Kidney (tissue), 14 donors: ENCODE data around the gene TOP2A. TPM values are rescaled to one million over a fixed set of nuclear protein-coding genes. Genes with fewer than 3 reads are reported as not detected.

Source experiments
- DNase-seq, 5 donors: peaks; one replicate each; pipeline ENCODE4 v3.0.0-alpha.2; 2013 to 2020
- FAIRE-seq: peaks from 2 replicates; lab custom pipeline; 2012; peaks lifted over from hg19 to GRCh38; lab: Jason Lieb, UNC
- H3K27ac ChIP-seq, 2 donors: one replicate each; pipeline ENCODE4 v1.7.0; 2013; ENCODE audit warnings: low read depth in 2 of 2, low read length in 2 of 2, inconsistent platforms in 1 of 2
- H3K27me3 ChIP-seq: one replicate; pipeline ENCODE4 v1.7.1; 2013; ENCODE audit warnings: low read length, inconsistent platforms; ENCODE audit not compliant: control insufficient read depth, insufficient read depth
- H3K36me3 ChIP-seq, 3 donors: one replicate each; pipeline versions ENCODE4 v1.7.0 to v1.7.1; 2013; ENCODE audit warnings: low read length in 3 of 3, control low read depth in 1 of 3, inconsistent platforms in 1 of 3; ENCODE audit not compliant: insufficient read depth in 3 of 3, control insufficient read depth in 2 of 3
- H3K4me1 ChIP-seq, 3 donors: one replicate each; pipeline versions ENCODE4 v1.7.0 to v1.7.1; 2013; ENCODE audit warnings: low read length in 3 of 3, inconsistent platforms in 1 of 3, low read depth in 1 of 3; ENCODE audit not compliant: control insufficient read depth in 2 of 3, insufficient read depth in 2 of 3
- H3K4me3 ChIP-seq, 3 donors: one replicate each; pipeline versions ENCODE4 v1.7.0 to v1.8.1; 2013; ENCODE audit warnings: low read length in 3 of 3, control low read depth in 1 of 3, inconsistent platforms in 1 of 3
- H3K9ac ChIP-seq, 3 donors: one replicate each; pipeline versions ENCODE4 v1.7.0 to v1.7.1; 2013; ENCODE audit warnings: low read length in 3 of 3, control low read depth in 1 of 3, inconsistent platforms in 1 of 3
- H3K9me3 ChIP-seq, 3 donors: one replicate each; pipeline versions ENCODE4 v1.7.0 to v1.7.1; 2013; ENCODE audit warnings: low read length in 3 of 3, control low read depth in 1 of 3, inconsistent platforms in 1 of 3; ENCODE audit not compliant: control insufficient read depth in 2 of 3, insufficient read depth in 1 of 3
- intact Hi-C: fragments of 100-400 bp; cut with DNase I; formaldehyde crosslinking; loops from one replicate; pipeline ENCODE4 v1.11.1; 2022
- polyA plus RNA-seq: library from polyadenylated mRNA; stranded (reverse); fragments of 350-450 nt; fragmentation: Illumina TruSeq; extraction: RNeasy Lipid Tissue Mini Kit (QIAGEN cat#74804); gene quantifications from one replicate; pipeline ENCODE4 v1.2.3, GENCODE V29; 2014; ENCODE audit warnings: low read depth, low replicate concordance; ENCODE audit not compliant: insufficient read depth
- total RNA-seq: library from RNA; stranded (reverse); fragmentation: NEBNext Ultra II Directional; extraction: Animal tissue kit (Norgen Biotek cat#: 25700); gene quantifications from one replicate; pipeline ENCODE4 v1.2.1, GENCODE V29; 2021
- TF ChIP-seq, protein P1 (sequence below): IDR thresholded peaks from 3 replicates; pipeline ENCODE4 v1.5.1; 2012; ENCODE audit warnings: mild to moderate bottlenecking, moderate library complexity, borderline replicate concordance; ENCODE audit not compliant: insufficient read depth; ENCODE audit errors: extremely low read depth
- donor health status: control.
- donor health status: control.
- donor health status: control.
- donor health status: control.
- donor health status: control.
- donor health status: DM: yes; HTN: yes; CAD: no.
- donor health status: Normal renal cell carcinoma (clear cell type).

Gene TOP2A
- total and polyA plus RNA-seq, 2 donors from 2014 or later, result 0.82 to 2.7 TPM

DNA sequence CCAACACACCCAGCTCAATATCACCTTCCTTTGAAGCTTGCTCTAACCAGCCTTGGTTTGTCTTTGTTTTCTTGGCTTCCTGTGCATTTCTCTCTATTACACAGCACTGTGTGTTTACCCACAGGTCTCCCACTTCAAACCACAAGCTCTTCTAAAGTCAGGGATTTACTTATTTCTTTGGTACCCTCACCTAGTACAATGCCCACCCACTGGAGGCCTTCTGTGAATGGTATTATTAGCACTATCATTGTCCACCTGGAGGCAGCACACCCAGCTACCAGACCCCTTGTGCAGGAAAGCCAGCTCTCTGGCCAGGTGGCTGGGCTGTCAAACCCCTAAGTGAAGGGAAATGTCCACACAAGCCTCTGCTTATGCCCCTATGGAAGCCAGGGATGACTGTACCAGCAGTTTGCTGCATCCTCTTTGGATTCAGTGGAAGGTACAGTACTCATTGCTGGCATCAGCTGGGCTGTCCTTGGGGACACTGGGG is 9.4 kb upstream of the TOP2A start:
- no peak overlapping the region for H3K4me3 ChIP-seq
- H3K27ac ChIP-seq, result no peak overlapping the region
- intact Hi-C loops, result no loop called here
- FAIRE-seq, result no peak
- DNase-seq, result no peak
- no peaks in the 10 kb centered on the region for H3K4me1 ChIP-seq
- H3K9ac ChIP-seq, result no peak overlapping the region
- no peaks in the 10 kb centered on the region for H3K36me3 ChIP-seq
- TF ChIP-seq, protein P1, sequence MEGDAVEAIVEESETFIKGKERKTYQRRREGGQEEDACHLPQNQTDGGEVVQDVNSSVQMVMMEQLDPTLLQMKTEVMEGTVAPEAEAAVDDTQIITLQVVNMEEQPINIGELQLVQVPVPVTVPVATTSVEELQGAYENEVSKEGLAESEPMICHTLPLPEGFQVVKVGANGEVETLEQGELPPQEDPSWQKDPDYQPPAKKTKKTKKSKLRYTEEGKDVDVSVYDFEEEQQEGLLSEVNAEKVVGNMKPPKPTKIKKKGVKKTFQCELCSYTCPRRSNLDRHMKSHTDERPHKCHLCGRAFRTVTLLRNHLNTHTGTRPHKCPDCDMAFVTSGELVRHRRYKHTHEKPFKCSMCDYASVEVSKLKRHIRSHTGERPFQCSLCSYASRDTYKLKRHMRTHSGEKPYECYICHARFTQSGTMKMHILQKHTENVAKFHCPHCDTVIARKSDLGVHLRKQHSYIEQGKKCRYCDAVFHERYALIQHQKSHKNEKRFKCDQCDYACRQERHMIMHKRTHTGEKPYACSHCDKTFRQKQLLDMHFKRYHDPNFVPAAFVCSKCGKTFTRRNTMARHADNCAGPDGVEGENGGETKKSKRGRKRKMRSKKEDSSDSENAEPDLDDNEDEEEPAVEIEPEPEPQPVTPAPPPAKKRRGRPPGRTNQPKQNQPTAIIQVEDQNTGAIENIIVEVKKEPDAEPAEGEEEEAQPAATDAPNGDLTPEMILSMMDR, result no peak
- H3K9me3 ChIP-seq, result no peaks in the 10 kb centered on the region
- no peaks in the 10 kb centered on the region for H3K27me3 ChIP-seq

GRCh38 chr17:40425741-40426140 is 8.0 kb upstream of the TOP2A start:
- FAIRE-seq (no peak), DNase-seq (no peak)

DNA sequence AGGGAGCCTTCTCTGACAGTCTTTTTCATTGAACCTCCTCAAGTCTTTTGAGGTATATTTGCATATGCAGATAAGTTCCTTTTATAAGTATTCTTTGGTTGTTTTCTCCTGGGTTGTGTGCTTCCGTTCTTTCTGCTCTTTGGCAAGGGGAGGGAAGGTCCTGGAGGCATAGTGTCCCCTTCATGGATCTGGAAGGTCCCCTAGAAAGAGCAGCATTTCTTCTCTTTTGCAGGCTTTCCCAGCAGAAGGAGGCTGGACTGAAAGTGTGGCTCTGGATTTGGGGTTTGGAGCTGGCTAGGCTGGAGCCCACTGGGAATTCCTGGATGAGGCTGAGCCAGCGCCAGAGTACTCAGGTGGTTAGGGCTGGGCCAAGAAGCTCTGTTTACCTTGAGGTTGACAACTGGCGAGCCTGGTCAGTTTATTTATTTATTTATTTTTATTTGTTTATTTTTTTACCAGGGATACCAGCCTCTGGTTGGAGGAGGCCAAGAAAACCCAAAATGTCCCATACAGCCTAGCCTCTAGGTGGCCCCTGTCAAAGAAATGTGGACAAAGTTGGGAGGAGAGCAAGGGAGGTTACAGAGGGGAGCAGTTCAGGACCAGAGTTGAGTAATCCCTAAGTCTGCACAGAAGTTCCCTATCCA is 5.4 kb upstream of the TOP2A start:
- TF ChIP-seq, protein P1, result no peak
- intact Hi-C loops, result no loop called here
- H3K4me1 ChIP-seq, result peaks cover 0 to 3% (median 0%) of the 10 kb centered on the region in 3 donors
- no peaks in the 10 kb centered on the region for H3K9me3 ChIP-seq
- DNase-seq (peak in 1 of 5 donors; percentile 37), FAIRE-seq (no peak)
- H3K27ac ChIP-seq, result no peak overlapping the region
- H3K27me3 ChIP-seq, result no peaks in the 10 kb centered on the region
- H3K36me3 ChIP-seq, result no peaks in the 10 kb centered on the region
- no peak overlapping the region for H3K4me3 ChIP-seq
- no peak overlapping the region for H3K9ac ChIP-seq

More at GRCh38 chr17:40425741-40426140, 8.0 kb upstream of the TOP2A start:
- H3K27me3 ChIP-seq, result no peaks in the 10 kb centered on the region
- H3K9ac ChIP-seq, result no peak overlapping the region
- no peaks in the 10 kb centered on the region for H3K9me3 ChIP-seq
- intact Hi-C loops, result no loop called here
- TF ChIP-seq, protein P1, result no peak
- H3K4me1 ChIP-seq, result no peaks in the 10 kb centered on the region
- no peak overlapping the region for H3K27ac ChIP-seq
- no peak overlapping the region for H3K4me3 ChIP-seq
- no peaks in the 10 kb centered on the region for H3K36me3 ChIP-seq
